ENCODE results near the gene KRT80.

KRT80 gene

GRCh38 chr12:52221912-52222457 is 30.2 kb upstream of the KRT80 start:
- no peak for TF ChIP-seq ZNF274 (IDR thresholded peaks at IDR 0.05; ENCODE audit: low read depth, low read length)
- H3K4me3 ChIP-seq (ENCODE audit: low read length), result no peak overlapping the region

GRCh38 chr12:52221070-52221781 is 29.4 kb upstream of the KRT80 start:
- H3K4me3 ChIP-seq (ENCODE audit: low read length), result no peak overlapping the region
- TF ChIP-seq ZNF274 (IDR thresholded peaks at IDR 0.05; ENCODE audit: low read depth, low read length), result no peak

GRCh38 chr12:52220477-52220876 is 28.7 kb upstream of the KRT80 start:
- TF ChIP-seq ZNF274 (IDR thresholded peaks at IDR 0.05; ENCODE audit: low read depth, low read length), result no peak
- no peak overlapping the region for H3K4me3 ChIP-seq (ENCODE audit: low read length)

- H3K4me3 ChIP-seq (ENCODE audit: low read length), result no peak overlapping the region
- TF ChIP-seq ZNF274 (IDR thresholded peaks at IDR 0.05; ENCODE audit: low read depth, low read length), result no peak
These were observed 26.2 kb upstream of the KRT80 start for GRCh38 chr12:52218001-52218400.

GRCh38 chr12:52217223-52217622 is 25.4 kb upstream of the KRT80 start:
- no peak overlapping the region for H3K4me3 ChIP-seq (ENCODE audit: low read length)
- no peak for TF ChIP-seq ZNF274 (IDR thresholded peaks at IDR 0.05; ENCODE audit: low read depth, low read length)

GRCh38 chr12:52216807-52217206 is 25.0 kb upstream of the KRT80 start:
- TF ChIP-seq ZNF274 (IDR thresholded peaks at IDR 0.05; ENCODE audit: low read depth, low read length), result no peak
- no peak overlapping the region for H3K4me3 ChIP-seq (ENCODE audit: low read length)

- H3K4me3 ChIP-seq (ENCODE audit: low read length), result no peak overlapping the region
These were observed 24.3 kb upstream of the KRT80 start for GRCh38 chr12:52216100-52216499.

GRCh38 chr12:52215587-52216031 is 23.8 kb upstream of the KRT80 start:
- TF ChIP-seq ZNF274 (IDR thresholded peaks at IDR 0.05; ENCODE audit: low read depth, low read length), result no peak
- no peak overlapping the region for H3K4me3 ChIP-seq (ENCODE audit: low read length)

More at GRCh38 chr12:52216100-52216499, 24.3 kb upstream of the KRT80 start:
- TF ChIP-seq ZNF274 (IDR thresholded peaks at IDR 0.05; ENCODE audit: low read depth, low read length), result no peak

GRCh38 chr12:52214421-52214802 is 22.6 kb upstream of the KRT80 start:
- TF ChIP-seq ZNF274 (IDR thresholded peaks at IDR 0.05; ENCODE audit: low read depth, low read length), result no peak
- no peak overlapping the region for H3K4me3 ChIP-seq (ENCODE audit: low read length)

GRCh38 chr12:52213564-52214420 is 22.0 kb upstream of the KRT80 start:
- no peak for TF ChIP-seq ZNF274 (IDR thresholded peaks at IDR 0.05; ENCODE audit: low read depth, low read length)
- H3K4me3 ChIP-seq (ENCODE audit: low read length), result no peak overlapping the region

GRCh38 chr12:52212701-52213563 is 21.1 kb upstream of the KRT80 start:
- H3K4me3 ChIP-seq (ENCODE audit: low read length), result no peak overlapping the region
- no peak for TF ChIP-seq ZNF274 (IDR thresholded peaks at IDR 0.05; ENCODE audit: low read depth, low read length)

- H3K4me3 ChIP-seq (ENCODE audit: low read length), result no peak overlapping the region
- TF ChIP-seq ZNF274 (IDR thresholded peaks at IDR 0.05; ENCODE audit: low read depth, low read length), result no peak
These were observed 20.1 kb upstream of the KRT80 start for GRCh38 chr12:52211716-52212585.
